C4-2B (cell line): ENCODE results near the gene CACNA2D3.

Experiments used
- CTCF ChIP-seq: fragments of 450-650 bp; conservative IDR thresholded peaks from 2 replicates; pipeline ENCODE4 v1.5.1; 2017; ENCODE audit warnings: mild to moderate bottlenecking
- ZFX ChIP-seq: fragments of 450-650 bp; IDR thresholded peaks from 2 replicates; pipeline ENCODE4 v1.6.1; 2017

GRCh38 chr3:54865316-54865715, 743.0 kb downstream of the CACNA2D3 start:
- TF ChIP-seq CTCF: no peak
- TF ChIP-seq ZFX: no peak
